Activated T-helper 17 cell treated with anti-CD3 and anti-CD28 coated beads, Interleukin-2, amount 50 U/mL, for 72 hours (primary cell): ENCODE measurements around the gene TMPRSS13. TPM values are rescaled to one million over a fixed set of nuclear protein-coding genes. Genes with fewer than 3 reads are reported as not detected.

Experiments
- ATAC-seq: fragments of 150-1000 bp; cut with Tn5 transposase; replicated peaks from 2 replicates; pipeline ENCODE4 v1.10.0; 2021; ENCODE audit warnings: mild to moderate bottlenecking, moderate library complexity
- H3K27ac Mint-ChIP-seq: one replicate; pipeline ENCODE4 v1.8.0; 2022; ENCODE audit warnings: mixed read lengths
- H3K27me3 Mint-ChIP-seq: one replicate; pipeline ENCODE4 v1.8.0; 2022; ENCODE audit warnings: mixed read lengths
- H3K36me3 Mint-ChIP-seq: one replicate; pipeline ENCODE4 v1.8.0; 2022; ENCODE audit warnings: low read depth, mild to moderate bottlenecking, mixed read lengths
- H3K4me1 Mint-ChIP-seq: one replicate; pipeline ENCODE4 v1.8.0; 2022; ENCODE audit warnings: mixed read lengths
- H3K4me3 Mint-ChIP-seq: one replicate; pipeline ENCODE4 v1.8.0; 2022; ENCODE audit warnings: mild to moderate bottlenecking, mixed read lengths
- H3K9me3 Mint-ChIP-seq: one replicate; pipeline ENCODE4 v1.8.0; 2022; ENCODE audit warnings: mixed read lengths
- total RNA-seq, 2 donors: library from RNA; stranded (reverse); gene quantifications; one replicate each; pipeline ENCODE4 v1.2.3, GENCODE V29; 2022

The TMPRSS13 gene
- total RNA-seq, 2 donors from 2014 or later, result 0.61 to 2.1 TPM

DNA sequence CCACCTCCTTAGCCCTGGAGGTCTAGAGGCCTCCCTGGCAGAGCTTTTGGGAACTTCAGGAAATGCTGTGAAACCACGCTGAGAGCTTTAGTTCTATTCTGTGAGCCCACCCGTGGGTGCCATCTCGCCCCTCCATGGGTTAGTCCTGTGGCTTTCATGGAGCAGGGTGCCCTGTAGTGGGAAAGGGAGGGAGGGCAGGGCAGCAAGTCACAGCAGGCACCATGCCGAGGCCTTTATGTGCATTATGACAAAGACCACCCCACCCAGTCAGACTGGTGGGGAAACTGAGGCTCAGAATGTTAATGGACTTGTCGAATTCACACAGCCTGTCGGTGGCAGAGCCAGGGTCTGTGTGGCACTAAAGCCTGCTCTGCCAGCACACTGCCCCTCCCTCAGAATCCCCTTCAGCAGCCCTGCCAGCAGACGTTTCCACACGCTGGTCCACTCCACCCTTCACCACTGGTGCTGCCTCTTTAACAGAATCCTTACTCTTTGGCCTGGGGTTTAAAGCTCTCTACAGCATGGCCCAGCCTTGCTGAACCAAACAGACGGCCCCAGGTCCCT, 13.4 kb downstream of the TMPRSS13 start:
- Mint-ChIP-seq H3K27ac (no peak overlapping the region), H3K27me3 (no peaks in the 10 kb centered on the region), H3K4me3 (no peak overlapping the region), H3K4me1 (peaks cover 6% of the 10 kb centered on the region), H3K36me3 (no peaks in the 10 kb centered on the region), H3K9me3 (no peaks in the 10 kb centered on the region)
- no peak for ATAC-seq

DNA sequence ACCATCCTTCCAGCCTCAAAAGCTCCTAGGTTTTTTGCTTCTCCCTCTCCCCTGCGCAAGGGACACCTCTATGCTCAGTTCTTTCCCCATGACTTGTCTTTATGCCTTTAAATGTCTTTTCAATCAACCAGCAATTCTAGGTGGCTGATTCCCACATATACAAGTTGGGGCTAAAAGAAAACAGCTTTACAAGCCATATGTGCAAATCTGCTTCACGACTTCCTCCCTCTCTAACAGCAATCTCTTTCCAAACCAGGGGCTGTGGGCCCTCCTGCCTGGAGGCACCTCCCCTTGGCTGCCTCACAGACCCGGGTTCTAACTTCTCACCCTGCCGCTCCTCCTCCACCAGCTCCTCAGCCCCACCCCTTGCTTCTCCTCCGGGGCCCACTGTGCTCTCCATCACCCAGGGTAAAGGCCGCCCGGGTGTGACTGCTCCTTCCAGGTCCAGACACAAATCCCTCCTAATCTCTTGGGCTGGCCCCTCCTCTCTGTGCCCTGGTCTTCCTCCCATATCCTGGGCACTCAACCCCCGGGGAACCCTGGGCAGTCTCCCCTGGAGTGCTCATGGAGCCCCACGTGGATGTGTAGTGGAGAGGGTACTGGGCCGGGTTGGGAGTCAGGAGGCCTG, 14.1 kb downstream of the TMPRSS13 start:
- peak overlapping the region; percentile 13 for H3K27ac Mint-ChIP-seq
- no peak for ATAC-seq
- H3K27me3 Mint-ChIP-seq, result no peaks in the 10 kb centered on the region
- no peaks in the 10 kb centered on the region for H3K36me3 Mint-ChIP-seq
- no peaks in the 10 kb centered on the region for H3K9me3 Mint-ChIP-seq
- no peak overlapping the region for H3K4me3 Mint-ChIP-seq
- H3K4me1 Mint-ChIP-seq, result peaks cover 6% of the 10 kb centered on the region

DNA sequence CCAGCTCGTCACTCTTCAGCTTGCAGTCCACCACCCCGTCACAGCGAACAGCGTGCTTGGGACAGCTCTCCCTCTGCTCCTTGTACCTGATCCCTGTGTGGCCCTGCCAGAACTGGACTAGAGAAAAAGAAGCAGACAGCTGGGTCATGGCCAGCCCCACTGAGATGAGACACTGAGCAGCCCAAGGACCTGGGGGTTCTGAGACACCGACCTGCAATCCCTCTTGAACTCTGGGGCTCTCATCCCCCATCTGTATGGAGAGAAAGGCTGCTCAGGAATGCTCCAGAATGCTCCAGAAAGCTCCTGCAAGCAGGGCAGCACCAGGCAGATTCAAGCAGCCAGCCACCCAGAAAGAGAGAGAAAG, 14.8 kb downstream of the TMPRSS13 start:
- no peak overlapping the region for H3K27ac Mint-ChIP-seq
- no peaks in the 10 kb centered on the region for H3K9me3 Mint-ChIP-seq
- peaks cover 3% of the 10 kb centered on the region for H3K4me1 Mint-ChIP-seq
- no peaks in the 10 kb centered on the region for H3K36me3 Mint-ChIP-seq
- H3K27me3 Mint-ChIP-seq, result no peaks in the 10 kb centered on the region
- no peak overlapping the region for H3K4me3 Mint-ChIP-seq
- no peak for ATAC-seq

DNA sequence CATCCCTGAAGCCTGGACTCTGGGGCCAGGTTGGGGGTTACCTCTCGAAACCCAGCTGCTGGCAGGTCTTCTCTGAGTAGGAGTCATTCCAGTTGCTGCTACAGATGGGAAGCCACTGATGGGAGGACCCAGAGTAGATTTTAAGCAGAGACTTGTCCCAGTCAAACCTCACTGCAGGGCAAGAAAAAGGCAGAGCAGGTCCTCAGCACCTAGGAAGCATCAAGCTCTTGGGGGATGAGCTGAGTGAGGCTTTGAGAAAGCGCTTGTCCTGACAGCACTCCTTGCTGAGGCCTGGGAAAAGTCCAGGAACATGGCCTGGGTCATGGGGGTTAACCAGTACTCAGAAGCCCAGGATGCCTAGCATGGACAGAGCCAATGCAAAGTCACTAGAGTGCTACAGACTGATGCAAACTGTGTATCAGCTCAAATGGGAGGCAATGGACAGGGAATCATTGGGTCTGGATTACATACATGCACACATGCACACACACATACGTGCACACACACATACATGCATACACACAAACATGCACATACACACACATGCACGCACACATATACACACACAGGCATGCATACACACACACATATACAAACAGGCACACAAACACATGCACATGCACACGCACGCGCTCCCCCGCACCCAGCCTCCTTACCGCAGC, 15.3 kb downstream of the TMPRSS13 start:
- Mint-ChIP-seq H3K36me3 (no peaks in the 10 kb centered on the region), H3K27ac (no peak overlapping the region), H3K4me3 (no peak overlapping the region), H3K4me1 (no peaks in the 10 kb centered on the region), H3K9me3 (no peaks in the 10 kb centered on the region), H3K27me3 (no peaks in the 10 kb centered on the region)
- no peak for ATAC-seq

DNA sequence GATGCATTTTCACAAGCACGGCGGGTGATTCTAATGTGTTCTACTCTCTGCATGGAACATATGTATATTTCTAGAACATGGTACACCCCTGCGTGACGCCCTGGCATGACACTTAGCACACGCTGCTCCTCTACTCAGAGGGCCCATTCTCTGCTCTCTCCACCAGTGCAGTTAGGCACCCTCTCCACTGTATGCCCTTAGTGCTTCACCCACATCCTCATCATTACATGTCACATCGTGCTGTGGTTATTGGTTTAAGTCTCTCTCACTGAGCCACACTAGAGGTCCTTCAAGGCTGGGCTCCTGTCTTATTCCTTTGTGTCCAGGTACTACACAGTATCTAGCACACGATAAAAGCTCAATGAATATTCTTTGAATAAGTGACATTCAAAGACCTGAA, 16.7 kb downstream of the TMPRSS13 start:
- Mint-ChIP-seq H3K27me3 (no peaks in the 10 kb centered on the region), H3K27ac (no peak overlapping the region), H3K9me3 (no peaks in the 10 kb centered on the region), H3K36me3 (no peaks in the 10 kb centered on the region), H3K4me3 (no peak overlapping the region), H3K4me1 (peaks cover 6% of the 10 kb centered on the region)
- no peak for ATAC-seq

DNA sequence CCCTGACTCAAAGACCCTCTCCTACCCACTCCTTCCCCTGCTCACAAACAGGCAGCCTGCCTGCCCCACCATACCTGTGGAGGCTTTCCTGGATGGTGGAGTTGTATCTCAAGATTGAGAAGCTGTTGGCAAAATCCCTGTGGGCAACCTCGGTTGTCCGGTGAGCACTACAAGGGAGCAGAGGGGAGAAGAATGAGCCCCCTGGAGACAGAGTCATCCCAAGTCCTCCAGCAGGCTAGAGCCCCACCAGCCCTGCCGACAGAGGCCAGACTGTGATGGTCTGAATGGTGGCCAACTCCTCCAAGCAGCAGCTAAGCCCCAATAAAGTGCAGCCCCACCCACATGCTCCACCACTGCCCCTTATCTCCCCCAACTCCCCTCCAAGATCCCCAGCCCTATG, 17.5 kb downstream of the TMPRSS13 start:
- Mint-ChIP-seq H3K4me3 (no peak overlapping the region), H3K27me3 (no peaks in the 10 kb centered on the region), H3K9me3 (no peaks in the 10 kb centered on the region), H3K36me3 (no peaks in the 10 kb centered on the region), H3K4me1 (peaks cover 8% of the 10 kb centered on the region), H3K27ac (no peak overlapping the region)
- no peak for ATAC-seq

DNA sequence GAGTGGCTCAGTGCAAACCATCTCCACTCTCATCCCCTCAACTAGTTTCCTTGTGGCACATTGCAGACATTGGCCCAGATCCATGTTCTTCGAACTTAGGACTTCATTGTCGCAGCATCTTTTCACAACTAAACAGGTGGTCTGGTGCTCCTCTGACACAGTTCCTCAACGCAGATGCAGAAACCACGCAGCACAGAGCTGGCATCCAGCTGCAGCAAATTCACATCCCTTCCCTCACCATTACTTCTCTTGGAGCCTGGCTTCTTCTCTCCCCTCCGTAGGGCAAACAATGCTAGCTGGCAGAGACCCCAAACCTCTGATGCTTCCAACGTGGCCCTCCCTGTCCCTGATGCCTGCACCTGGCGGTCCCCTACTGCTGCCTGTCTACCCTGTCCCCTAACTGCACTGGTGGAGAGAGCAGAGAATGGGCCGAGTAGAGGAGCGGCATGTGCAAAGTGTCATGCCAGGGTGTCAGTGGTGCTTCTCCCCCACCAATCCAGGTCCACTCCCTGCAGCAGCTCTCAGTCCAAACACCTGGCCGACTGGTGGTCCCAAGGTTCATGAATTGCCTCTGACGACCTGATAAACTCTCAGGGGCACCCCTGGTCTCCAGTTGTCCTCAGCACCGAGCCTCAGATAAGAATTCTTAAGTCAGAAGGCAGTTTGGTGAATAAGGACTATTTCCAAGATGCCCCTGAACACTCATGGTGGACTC, 18.1 kb downstream of the TMPRSS13 start:
- peaks cover 8% of the 10 kb centered on the region for H3K4me1 Mint-ChIP-seq
- no peaks in the 10 kb centered on the region for H3K36me3 Mint-ChIP-seq
- H3K9me3 Mint-ChIP-seq, result no peaks in the 10 kb centered on the region
- ATAC-seq, result no peak
- no peak overlapping the region for H3K4me3 Mint-ChIP-seq
- H3K27ac Mint-ChIP-seq, result no peak overlapping the region
- H3K27me3 Mint-ChIP-seq, result no peaks in the 10 kb centered on the region

DNA sequence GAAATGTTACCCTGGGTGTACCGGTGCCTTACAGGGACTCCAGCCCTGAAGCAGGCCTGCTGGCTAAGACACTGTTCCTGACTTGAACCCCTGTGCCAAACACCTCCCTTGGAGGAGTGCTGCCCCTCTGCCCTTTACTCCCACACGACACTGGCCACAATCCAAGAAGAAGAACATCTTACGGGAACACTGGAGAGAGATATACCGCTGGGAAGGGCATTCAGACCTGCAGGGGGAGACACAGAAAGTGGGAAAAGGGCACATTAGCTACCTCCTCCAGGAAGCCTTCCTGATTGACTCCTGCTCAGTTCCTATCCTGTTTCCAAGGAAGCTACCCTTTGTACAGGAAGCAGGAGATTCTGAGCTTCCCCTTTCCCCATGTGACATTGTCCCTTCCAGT, 18.7 kb downstream of the TMPRSS13 start:
- ATAC-seq, result no peak
- peaks cover 8% of the 10 kb centered on the region for H3K4me1 Mint-ChIP-seq
- no peaks in the 10 kb centered on the region for H3K36me3 Mint-ChIP-seq
- H3K9me3 Mint-ChIP-seq, result no peaks in the 10 kb centered on the region
- no peak overlapping the region for H3K4me3 Mint-ChIP-seq
- H3K27me3 Mint-ChIP-seq, result no peaks in the 10 kb centered on the region
- no peak overlapping the region for H3K27ac Mint-ChIP-seq

DNA sequence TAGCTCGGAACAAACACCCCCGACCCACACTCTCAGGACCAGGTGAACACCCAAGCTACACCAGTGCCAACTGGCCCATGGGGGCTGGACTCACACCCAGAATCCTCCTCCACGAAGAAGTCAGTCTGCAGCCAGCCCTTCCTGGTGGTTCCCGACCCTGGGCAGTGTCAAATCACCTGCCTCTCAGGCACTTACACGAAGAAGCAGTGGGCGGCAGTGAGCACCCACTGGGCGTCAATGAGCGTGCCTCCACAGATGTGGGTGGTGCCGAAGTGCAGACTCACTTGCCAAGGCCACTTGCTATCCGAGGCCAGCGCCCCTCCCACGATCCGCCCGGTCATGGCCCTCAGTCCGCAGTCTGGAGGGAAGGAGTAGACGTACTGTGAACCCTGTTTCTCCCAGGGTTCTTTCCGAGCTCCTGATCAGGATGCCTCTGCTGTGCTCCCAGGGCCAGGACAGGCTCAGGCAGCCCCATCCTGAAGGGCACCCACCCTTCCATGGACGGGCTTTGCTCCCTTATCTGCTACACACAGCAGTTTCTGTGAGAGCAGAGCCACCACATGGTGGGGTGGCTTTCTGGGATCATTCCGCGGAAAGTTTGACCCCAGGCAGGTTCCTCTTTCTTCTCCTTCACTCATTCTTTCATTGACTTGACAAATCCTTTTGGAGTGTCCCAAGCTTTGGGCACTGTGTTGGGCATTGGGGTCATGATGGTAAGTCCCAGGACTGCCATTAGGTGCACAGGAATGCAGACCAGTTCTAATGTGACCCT, 19.4 kb downstream of the TMPRSS13 start:
- Mint-ChIP-seq H3K36me3 (no peaks in the 10 kb centered on the region), H3K4me3 (no peak overlapping the region), H3K9me3 (no peaks in the 10 kb centered on the region), H3K27me3 (no peaks in the 10 kb centered on the region), H3K27ac (no peak overlapping the region), H3K4me1 (peaks cover 8% of the 10 kb centered on the region)
- no peak for ATAC-seq

DNA sequence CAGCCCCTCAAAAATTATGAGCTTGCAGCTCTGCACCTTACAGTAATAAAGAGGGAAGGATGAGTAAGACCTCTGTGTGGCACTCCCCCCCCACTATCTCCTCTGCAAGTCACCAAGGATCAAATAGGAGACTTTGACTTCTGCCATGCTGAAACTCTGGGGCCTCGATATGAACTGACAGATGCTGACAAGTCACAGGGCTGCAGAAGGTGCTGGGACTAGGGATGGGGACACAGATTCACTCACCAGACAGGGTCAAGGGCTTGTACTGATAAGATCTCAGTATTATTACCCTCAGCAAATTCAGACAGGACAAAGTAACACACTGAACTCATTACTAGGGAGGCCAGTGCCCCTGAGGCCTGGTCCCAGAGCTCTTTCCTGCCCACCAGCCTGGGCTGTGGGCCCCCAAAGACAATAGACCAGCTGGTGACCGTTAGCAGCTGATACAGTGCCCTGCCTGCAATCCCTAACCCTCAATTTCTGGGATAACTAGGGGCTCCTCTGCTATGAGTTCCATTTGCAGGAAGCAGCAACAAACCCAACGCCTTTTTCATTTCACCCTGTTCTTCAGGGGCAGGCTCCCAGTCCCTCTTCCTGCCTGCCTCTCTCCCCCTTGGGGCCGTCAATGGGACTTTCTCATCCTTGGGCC, 20.1 kb downstream of the TMPRSS13 start:
- Mint-ChIP-seq H3K4me1 (peaks cover 8% of the 10 kb centered on the region), H3K27me3 (no peaks in the 10 kb centered on the region), H3K4me3 (no peak overlapping the region), H3K27ac (no peak overlapping the region), H3K9me3 (no peaks in the 10 kb centered on the region), H3K36me3 (no peaks in the 10 kb centered on the region)
- no peak for ATAC-seq

DNA sequence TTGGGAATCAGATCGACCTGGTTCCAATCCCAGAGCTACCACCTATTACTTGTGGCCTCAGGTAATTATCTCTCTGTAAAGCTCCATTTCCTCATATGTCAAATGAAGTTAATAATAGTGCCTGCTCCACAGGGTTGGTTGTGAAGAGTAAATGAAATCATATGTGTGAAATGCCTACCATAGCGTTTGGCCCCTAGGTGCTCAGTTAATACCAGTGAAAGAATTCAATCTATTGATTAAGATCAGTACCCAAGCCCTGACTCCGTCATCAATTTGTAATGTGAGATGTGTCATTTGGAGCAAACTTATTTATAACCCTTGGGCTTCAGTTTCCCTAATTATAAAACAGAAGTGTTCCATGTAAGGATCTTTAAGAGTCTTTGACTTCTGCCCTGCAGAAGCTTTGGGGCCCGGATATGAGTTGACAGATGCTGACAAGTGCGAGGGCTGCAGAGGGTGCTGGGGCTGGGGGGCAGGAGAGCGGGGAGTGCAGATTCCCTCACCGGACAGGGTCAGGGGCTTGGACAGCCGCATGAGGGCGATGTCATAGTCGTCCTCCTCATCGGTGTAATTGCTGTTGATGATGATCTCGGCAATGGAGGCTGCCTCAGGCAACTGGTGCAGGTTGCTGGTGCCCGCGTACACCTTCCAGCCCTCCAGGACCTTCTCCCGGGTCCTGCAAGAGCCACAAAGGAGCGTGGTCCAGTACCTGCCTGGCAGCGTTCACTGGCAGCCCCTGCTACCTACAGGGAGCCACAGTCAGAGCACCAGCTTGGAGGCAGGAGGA, 20.9 kb downstream of the TMPRSS13 start:
- Mint-ChIP-seq H3K9me3 (no peaks in the 10 kb centered on the region), H3K36me3 (no peaks in the 10 kb centered on the region), H3K27ac (peak overlapping the region; percentile 86), H3K4me3 (peak overlapping the region; percentile 69), H3K27me3 (no peaks in the 10 kb centered on the region), H3K4me1 (peaks cover 8% of the 10 kb centered on the region)
- no peak for ATAC-seq

DNA sequence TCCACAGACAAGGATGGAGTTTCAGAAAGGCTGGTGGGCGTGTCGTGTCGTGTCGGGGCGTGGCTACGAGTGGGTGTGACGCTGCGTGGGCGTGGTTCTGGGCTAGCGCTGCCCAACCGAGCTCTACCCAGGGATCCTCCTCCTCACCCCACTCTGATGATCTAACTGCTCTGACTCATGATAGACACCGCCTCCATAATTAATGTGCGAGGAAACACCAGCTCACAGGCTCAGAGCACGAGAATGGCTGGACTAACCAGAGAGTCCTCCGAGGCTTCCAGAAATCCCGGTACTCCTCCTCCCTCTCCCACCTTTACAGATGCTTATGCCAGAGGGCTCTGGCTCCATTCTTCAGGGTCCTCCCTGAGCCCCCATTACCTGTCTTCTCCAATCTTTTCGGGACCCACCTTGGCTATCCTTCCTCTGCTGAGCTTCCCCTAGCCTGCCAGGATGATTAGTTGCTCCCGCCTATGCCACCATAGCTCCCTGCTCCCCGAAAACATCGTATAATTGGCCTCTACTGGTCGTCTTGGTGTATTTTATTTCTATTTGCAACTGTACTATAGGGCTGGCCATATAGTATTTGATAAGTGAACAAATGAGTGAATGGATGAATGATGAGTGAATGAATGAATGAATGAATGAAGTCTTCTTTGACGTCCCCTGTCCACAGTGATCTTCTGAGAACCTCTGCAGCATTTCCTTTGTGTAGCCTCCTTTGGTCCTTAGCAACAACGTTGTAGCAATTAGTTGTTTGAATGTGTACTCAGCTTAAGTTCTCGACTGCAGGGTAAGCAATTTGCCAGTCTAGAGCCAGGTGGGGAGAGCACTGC, 21.7 kb downstream of the TMPRSS13 start:
- ATAC-seq, result peak; percentile 99
- Mint-ChIP-seq H3K4me1 (peaks cover 8% of the 10 kb centered on the region), H3K9me3 (no peaks in the 10 kb centered on the region), H3K27ac (peak overlapping the region; percentile 86), H3K36me3 (no peaks in the 10 kb centered on the region), H3K27me3 (no peaks in the 10 kb centered on the region), H3K4me3 (peak overlapping the region; percentile 69)

DNA sequence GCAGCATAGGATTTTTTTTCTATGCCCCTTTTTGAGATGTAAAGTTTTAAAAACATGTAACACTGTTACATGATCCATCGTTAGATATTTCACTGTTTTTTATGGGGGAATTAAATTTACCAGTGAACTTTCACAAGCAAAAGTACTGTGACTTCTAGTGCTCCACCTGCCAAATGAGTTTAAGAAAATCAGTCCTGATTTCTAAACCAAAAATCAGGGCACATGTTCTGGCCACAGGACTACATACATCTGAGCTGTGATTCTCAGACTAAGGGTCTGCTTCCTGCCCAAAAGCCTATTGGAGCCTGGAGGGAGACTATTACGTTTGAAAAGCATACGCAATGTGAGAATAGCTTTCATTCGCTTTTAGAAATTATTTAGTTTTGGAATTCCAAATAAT, 22.5 kb downstream of the TMPRSS13 start:
- H3K9me3 Mint-ChIP-seq, result no peaks in the 10 kb centered on the region
- peaks cover 8% of the 10 kb centered on the region for H3K4me1 Mint-ChIP-seq
- H3K27ac Mint-ChIP-seq, result no peak overlapping the region
- no peaks in the 10 kb centered on the region for H3K36me3 Mint-ChIP-seq
- no peak overlapping the region for H3K4me3 Mint-ChIP-seq
- H3K27me3 Mint-ChIP-seq, result no peaks in the 10 kb centered on the region
- no peak for ATAC-seq
